22Rv1 (cell line): ENCODE results near the gene FTSJ1.

Experiments
- ZFX ChIP-seq: fragments of 450-650 bp; IDR thresholded peaks from 2 replicates; pipeline ENCODE4 v1.6.1; 2017; ENCODE audit warnings: antibody characterized with exemption, borderline replicate concordance
- TF ChIP-seq, protein P1 (sequence below): fragments of 450-650 bp; IDR thresholded peaks from 2 replicates; pipeline ENCODE4 v1.5.1; 2017; ENCODE audit warnings: mild to moderate bottlenecking

DNA sequence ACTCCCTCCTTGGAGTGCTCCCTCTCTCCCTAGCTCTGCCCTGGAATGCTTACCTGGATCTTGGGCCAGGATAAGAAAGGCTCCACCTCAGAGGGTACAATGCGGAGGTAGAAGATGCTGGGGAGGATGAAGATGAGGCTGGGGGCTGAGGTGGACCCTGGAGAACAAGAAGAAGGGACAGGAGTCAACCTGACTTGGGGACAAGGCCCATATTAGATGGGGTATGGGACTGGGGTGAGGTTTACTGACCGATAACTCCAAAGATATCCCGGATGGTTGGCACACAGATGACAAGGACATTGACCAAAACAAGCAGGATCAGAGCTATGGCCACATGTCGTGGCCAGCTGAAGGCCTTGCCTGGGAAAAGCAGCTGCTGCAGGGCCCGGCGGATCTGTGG, 16.5 kb upstream of the FTSJ1 start:
- TF ChIP-seq, protein P1, sequence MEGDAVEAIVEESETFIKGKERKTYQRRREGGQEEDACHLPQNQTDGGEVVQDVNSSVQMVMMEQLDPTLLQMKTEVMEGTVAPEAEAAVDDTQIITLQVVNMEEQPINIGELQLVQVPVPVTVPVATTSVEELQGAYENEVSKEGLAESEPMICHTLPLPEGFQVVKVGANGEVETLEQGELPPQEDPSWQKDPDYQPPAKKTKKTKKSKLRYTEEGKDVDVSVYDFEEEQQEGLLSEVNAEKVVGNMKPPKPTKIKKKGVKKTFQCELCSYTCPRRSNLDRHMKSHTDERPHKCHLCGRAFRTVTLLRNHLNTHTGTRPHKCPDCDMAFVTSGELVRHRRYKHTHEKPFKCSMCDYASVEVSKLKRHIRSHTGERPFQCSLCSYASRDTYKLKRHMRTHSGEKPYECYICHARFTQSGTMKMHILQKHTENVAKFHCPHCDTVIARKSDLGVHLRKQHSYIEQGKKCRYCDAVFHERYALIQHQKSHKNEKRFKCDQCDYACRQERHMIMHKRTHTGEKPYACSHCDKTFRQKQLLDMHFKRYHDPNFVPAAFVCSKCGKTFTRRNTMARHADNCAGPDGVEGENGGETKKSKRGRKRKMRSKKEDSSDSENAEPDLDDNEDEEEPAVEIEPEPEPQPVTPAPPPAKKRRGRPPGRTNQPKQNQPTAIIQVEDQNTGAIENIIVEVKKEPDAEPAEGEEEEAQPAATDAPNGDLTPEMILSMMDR = no peak
- no peak for TF ChIP-seq ZFX
